Ecto neural progenitor cell (in vitro differentiated cells): Measurements from ENCODE around the gene ALG2.

Experiments
- DNase-seq: peaks from one replicate; pipeline ENCODE4 v3.0.0-alpha.2; 2018; ENCODE audit warnings: low spot score

Gene ALG2

DNA sequence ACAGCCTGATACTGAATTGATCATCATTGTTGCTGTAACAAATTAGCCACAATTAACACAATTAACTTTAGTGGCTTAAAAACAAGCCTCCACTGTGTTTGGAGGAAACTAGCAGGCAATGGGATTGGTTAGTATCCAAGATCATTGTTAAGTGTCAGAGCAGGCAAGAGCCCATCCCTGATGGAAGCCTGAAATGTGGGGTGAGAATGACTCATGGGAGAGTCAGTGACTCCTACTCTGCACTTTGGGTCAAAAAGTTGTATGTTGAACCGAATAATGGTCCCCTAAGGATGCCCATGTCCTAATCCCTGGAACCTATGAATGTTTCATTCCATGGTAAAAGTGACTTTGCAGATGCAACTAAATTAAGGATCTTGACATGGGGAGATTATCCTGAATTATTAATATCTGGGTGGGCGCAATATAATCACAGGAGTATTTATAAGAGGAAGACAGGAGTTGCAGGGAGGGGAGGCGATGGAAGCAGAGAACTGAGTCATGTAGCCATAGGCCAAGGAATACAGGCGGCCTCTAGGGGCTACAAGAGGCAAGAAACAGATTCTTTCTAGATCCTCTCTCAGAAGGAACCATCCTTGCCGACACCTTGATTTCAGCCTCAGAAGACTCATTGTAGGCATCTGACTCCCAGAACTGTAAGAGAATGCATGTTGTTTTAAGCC lies 28.8 kb downstream of the ALG2 start:
- no peak for DNase-seq

GRCh38 chr9:99190597-99191283 lies 31.0 kb downstream of the ALG2 start:
- DNase-seq: no peak

GRCh38 chr9:99189887-99190596 lies 31.7 kb downstream of the ALG2 start:
- no peak for DNase-seq

DNA sequence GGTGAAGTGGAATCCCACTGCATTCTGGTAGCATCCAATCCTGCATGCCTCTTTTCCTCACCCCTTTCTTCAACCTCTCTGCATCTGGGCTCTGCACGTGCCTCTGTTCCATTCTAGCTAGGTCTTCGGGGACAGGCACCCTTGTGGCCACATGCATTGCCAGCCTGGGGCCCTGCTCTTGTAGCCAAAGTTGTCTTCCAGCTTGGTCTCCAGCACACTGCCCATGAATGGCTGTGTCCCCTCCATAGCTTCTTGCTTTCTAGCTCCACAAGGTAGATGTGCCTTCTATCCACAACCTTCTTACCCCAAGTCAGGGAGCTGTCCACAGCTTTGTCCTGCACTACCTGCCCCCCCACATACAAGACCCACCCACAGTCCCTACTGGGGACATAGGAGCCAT lies 32.6 kb downstream of the ALG2 start:
- DNase-seq: no peak

GRCh38 chr9:99187311-99187710 lies 34.4 kb downstream of the ALG2 start:
- no peak for DNase-seq

GRCh38 chr9:99185934-99186333 lies 35.8 kb downstream of the ALG2 start:
- no peak for DNase-seq

DNA sequence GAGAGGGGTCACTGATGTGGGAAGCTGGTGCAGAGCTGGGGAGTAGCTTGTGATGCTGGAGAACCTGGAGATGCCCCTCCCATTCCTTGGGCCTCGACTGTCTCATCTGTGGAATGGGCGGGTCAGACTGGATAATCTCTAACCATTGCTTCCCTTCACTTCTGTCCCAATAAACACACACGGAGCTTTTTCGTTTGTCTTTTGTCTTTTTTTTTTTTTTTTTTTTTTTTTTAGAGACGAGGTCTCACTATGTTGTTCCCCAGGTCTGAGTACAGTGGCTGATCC lies 36.5 kb downstream of the ALG2 start:
- DNase-seq: no peak

GRCh38 chr9:99184475-99185347 lies 37.0 kb downstream of the ALG2 start:
- peak; percentile 86 for DNase-seq

DNA sequence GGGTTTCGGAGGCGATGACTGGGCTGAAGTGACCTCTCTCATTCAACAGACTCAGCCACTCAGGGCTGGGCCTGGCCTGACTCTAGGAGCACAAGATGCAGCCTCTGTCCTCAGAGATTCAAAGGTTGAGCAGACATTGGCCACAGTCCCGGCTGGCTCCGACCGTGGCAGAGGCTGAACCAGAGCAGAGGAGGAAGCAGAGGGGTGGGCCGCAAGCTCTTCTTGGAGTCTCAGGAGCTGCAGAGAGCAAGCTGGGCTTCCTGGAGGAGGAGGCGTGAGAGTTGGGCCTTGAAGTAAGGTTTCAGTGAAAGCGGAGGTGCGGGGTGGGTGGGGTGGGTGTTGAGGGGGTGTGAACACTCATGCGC lies 37.6 kb downstream of the ALG2 start:
- DNase-seq: no peak

DNA sequence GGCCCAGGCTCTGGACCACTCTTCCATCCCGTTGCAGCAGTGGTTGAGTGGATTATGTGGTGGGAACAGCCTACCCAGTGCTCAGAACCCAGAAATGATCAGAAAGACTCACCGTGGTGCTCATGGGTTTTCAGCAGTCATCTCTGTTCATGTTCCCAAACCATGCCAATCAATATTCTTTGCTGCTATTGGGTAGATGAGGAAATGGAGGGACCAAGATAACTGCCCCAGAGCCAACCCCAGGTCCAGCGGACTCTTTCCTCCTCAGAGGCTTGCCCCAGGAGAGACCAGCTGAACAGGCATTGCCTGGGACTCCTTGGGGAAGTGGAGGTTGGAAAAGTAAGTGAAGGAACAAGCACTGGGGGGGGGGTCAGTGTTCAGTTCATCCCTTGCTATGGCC lies 38.1 kb downstream of the ALG2 start:
- DNase-seq: no peak

DNA sequence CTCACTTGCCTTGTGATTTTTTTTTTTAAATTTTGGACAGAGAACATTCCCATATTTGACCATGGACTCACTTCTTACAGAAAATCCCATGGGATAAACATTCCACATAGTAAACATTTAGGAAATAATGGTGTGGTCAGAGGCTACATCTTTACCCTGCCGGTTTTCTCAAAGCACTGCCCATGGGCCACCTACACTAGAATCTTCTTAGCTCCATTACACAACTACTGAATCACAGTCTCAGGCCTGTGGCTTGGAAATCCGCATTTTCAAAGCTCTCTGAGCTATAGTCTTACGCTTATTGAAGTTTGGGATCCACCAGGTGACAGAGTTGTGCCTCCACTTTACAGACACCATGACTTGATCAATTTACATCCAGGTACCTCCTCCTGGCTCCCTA lies 39.4 kb downstream of the ALG2 start:
- no peak for DNase-seq

DNA sequence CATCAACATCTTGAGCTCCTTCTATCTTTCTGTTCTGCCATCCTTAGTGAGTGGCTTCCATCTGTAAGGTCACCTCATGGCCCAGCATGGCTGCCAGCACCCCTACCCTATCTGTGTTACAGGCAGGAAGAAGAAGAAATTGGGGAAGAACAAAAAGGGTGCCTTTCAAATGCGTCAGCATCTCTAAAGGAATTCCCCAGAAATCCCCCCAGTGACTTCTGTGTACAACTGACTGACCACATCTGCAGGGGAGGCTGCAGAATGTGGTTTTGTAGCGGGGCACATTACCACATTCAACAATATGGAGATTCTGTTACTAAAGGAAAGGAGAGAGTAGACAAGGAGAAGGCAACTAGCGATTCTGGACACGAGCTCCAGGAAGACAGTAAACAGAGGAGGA lies 40.1 kb downstream of the ALG2 start:
- no peak for DNase-seq

- DNase-seq: no peak
Observed at GRCh38 chr9:99181206-99181605, 40.5 kb downstream of the ALG2 start.

DNA sequence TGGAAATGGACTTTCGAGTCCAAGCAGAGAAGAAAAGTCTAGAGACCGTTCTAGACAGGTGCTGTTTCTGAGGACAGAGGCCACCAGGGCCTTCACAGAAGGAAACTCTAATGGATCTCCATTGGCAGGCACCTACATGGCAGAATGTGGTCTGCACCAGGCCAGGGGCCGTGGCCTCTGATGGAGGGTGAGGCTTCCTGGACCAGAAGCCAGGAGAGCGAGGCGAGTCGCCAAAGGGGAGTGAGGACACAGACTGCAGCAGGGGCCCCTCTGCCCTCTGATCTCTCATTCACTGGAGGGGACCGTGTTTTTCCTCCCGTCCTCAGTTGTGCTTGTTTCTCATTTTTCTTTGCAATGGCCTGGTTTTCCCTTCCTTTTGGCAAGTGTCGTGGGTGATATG lies 41.1 kb downstream of the ALG2 start:
- DNase-seq: no peak

DNA sequence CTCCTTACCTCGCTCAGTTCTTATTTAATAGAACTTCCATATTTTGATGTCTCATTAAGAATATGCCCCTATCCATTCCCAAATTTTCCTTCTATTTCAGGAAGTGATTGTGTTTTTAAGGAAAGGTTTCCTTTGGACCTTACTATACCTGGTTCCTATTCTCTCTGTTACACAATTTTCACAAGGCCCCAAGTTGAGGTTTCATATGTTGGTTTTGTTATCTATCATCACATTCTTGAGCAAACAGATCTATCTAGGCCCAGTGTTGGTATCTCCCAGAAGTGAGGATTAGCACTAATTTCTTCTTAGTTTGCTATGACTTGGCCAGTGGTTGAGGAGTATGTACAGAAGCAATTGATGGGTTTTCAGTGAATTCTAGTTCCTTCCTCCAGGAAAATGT lies 41.5 kb downstream of the ALG2 start:
- DNase-seq: no peak

DNA sequence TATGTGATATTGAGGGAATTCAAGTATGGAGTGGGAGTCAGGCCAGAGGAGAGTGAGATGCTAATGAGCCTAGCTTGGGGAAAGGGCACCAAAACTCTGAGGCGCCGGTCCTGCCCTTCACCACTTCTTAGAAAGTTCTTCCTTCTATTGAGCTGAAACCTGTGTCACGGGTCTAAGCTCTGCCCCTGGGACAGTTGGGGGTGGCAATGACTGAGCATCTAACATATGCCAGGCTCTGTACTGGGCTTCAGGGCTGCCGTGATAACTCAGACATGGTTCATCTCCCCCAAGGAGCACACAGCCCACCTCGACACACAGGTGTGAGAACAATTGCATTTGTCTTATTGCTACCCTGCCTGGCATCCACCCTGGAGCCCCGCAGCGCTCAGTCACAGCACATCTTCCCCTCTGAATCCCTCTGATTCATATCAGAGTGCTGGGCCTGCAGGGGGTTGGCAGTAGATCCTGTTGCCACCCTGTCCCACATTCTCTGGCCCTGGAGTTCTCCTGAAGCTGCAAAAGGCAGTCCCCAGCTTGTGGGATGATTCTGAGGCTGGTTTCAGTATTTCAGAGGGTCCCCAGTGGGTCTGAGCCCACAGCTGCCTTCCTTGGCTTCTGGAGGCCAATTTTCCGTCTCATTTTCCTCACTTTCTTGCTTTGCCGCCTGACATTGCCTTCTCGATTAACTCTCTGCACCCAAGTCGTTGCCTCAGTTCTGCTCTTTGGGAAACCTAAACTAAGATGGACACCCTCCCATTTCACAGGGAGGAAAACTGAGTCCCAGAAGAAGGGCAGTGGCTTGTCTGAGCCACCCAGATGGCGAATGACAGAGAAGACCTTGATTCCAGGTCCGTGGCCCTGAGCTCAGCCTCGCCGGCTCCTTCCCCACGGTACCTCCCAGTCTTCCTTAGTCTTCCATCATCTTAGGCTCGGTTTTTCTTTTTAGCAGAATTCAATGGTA lies 42.5 kb downstream of the ALG2 start:
- DNase-seq: no peak

DNA sequence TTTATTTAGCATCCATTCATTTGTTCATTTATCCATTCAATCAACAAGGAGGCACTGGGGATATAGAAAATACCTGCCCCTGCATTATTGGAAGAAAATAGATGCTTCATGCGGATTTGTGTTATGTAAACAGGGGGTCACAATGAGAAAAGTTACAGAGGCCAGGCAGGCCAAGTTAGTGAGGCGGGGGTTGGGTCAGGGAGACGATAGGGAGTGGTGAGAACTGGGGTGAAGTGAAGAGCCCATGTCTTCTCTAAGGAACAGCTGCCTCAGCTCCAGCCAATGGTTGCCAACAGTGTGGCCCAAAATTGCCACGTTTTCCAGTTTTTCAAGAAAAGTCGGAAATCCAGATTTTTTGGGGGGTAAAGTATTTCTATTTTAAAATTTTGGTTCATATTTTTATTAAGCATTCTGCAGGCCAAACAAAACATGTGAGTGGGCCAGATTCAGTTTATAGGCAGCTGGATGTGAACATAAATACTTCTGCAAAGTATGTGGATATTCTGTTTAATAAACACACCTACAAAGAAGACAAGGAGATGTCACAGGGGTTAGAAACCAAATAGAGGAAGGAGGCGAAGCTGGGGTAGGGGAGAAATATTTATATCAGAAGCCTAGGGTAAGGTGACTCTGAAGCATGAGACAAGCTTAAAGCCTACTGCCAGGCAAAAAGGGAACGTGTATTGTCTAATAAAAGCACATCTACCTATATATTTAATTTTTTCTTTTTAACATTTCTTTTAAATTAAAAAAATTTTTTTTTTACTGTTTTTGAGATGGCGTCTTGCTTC lies 44.0 kb downstream of the ALG2 start:
- no peak for DNase-seq

DNA sequence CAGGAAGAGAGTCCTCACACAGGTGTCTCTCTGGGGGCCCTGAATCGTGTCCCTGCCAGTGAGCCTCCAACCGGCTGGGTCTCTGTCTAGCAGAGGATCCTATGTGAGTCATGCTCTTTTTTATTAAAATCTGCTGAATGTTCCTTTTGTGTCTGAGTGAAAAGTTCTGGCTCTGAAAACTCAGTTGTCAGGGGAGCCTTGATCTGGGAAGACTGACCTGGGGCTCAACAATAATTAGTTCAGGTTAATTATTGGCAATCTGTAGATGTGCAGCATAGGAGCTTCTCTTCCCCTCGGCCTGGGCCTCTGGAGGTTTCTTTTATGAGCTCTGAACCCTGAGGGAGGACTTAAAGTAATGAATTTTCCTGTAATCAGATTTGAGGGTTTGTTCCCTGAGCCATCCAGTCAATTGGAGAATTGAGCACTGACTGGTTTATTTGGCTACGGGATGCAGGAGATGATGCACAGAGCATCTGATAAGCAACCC lies 45.2 kb downstream of the ALG2 start:
- DNase-seq: no peak

- DNase-seq: no peak
Observed at GRCh38 chr9:99173570-99174504, 47.9 kb downstream of the ALG2 start.
